ENCODE measurements around the gene GNG13.

GNG13 gene

DNA sequence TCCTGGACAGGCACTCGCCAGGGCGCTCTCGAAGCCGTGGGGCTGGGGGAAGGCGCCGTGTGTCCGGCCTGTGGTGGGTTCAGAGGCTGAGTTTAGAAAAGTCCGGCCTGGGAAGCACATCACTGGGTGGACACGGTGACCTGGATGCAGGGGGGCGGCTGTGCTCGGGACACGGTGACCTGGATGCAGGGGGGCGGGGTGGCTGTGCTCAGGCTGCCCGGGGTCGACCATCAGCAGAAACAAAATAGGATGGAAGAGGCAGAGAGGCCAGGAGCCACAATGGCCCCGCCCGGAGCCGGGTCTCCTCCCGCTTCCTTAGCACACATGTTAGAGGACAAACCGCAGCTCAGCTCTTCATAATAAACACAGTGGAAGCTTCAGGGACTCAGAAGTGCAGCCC lies 43.2 kb upstream of the GNG13 start:
- no peaks in the 10 kb centered on the region for H3K36me3 ChIP-seq (ENCODE audit: control insufficient read depth in 2 of 2, insufficient read depth in 1 of 2, low read length in 2 of 2)
- no peaks in the 10 kb centered on the region for H3K9me3 ChIP-seq (ENCODE audit: control insufficient read depth, insufficient read depth, low read depth, low read length)
- ChIA-PET CTCF (no interaction called here), POLR2A (no interaction called here)
- H3K4me3 ChIP-seq (ENCODE audit: low read depth, low read length) = no peak overlapping the region
- H3K4me1 ChIP-seq (ENCODE audit: control insufficient read depth, insufficient read depth, low read length) = no peaks in the 10 kb centered on the region
- no peak overlapping the region for H3K27ac ChIP-seq (ENCODE audit: extremely low read depth, low read depth, low read length)
- TF ChIP-seq, protein P1, sequence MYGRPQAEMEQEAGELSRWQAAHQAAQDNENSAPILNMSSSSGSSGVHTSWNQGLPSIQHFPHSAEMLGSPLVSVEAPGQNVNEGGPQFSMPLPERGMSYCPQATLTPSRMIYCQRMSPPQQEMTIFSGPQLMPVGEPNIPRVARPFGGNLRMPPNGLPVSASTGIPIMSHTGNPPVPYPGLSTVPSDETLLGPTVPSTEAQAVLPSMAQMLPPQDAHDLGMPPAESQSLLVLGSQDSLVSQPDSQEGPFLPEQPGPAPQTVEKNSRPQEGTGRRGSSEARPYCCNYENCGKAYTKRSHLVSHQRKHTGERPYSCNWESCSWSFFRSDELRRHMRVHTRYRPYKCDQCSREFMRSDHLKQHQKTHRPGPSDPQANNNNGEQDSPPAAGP (tag by site-specific recombination; IDR thresholded peaks at IDR 0.05) = no peak
- TF ChIP-seq, protein P2, sequence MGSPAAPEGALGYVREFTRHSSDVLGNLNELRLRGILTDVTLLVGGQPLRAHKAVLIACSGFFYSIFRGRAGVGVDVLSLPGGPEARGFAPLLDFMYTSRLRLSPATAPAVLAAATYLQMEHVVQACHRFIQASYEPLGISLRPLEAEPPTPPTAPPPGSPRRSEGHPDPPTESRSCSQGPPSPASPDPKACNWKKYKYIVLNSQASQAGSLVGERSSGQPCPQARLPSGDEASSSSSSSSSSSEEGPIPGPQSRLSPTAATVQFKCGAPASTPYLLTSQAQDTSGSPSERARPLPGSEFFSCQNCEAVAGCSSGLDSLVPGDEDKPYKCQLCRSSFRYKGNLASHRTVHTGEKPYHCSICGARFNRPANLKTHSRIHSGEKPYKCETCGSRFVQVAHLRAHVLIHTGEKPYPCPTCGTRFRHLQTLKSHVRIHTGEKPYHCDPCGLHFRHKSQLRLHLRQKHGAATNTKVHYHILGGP (tag by site-specific recombination; IDR thresholded peaks at IDR 0.05) = no peak

DNA sequence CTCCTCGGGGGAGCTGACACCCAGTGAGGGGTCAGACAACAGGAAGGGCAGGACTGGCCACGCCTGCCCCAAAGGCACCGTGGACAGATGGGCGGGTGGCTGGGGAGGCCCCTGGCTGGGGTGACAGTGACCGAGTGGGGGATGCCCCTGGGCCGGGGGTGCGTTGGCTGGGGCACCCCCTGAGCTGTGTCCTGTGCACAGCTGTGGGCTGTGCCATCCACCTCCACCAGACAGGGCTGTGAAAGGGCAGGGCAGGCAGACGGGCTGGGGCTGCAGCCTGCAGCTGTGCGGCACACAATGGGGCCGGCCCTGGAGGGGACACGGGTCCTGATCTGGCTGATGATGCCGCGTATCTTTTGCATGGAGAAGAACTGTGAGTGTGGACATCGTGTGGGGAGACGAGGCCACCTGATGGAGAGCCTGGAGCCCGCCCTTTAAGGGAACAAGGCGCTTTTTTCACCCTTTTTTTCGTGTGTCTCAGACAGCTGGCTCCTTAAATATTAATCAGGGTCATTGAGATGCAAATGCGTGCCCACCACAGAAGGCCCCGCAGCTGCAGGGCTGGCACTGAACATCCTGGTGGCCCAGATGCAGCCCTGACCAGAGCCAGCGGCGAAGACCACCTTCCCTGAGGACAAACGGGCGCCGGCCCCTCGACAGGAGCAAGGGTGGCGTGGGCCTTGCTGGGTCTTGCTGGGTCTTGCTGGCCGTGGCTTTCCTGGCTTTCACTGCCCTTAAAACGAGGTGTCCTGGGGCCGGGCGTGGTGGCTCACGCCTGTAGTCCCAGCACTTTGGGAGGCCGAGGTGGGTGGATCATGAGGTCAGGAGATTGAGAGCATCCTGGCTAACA lies 42.4 kb upstream of the GNG13 start:
- Histone ChIP-seq H3K4me1 (ENCODE audit: control insufficient read depth, insufficient read depth, low read length) (no peaks in the 10 kb centered on the region), H3K9me3 (ENCODE audit: control insufficient read depth, insufficient read depth, low read depth, low read length) (no peaks in the 10 kb centered on the region), H3K4me3 (ENCODE audit: low read depth, low read length) (no peak overlapping the region), H3K27ac (ENCODE audit: extremely low read depth, low read depth, low read length) (no peak overlapping the region), H3K36me3 (ENCODE audit: control insufficient read depth in 2 of 2, insufficient read depth in 1 of 2, low read length in 2 of 2) (no peaks in the 10 kb centered on the region)
- CTCF ChIA-PET = no interaction called here
- TF ChIP-seq KLF9 (tag by site-specific recombination; IDR thresholded peaks at IDR 0.05; ENCODE audit: low read depth) = no peak
- no peak for TF ChIP-seq GLIS1 (tag by site-specific recombination; IDR thresholded peaks at IDR 0.05)
- TF ChIP-seq, protein P3, sequence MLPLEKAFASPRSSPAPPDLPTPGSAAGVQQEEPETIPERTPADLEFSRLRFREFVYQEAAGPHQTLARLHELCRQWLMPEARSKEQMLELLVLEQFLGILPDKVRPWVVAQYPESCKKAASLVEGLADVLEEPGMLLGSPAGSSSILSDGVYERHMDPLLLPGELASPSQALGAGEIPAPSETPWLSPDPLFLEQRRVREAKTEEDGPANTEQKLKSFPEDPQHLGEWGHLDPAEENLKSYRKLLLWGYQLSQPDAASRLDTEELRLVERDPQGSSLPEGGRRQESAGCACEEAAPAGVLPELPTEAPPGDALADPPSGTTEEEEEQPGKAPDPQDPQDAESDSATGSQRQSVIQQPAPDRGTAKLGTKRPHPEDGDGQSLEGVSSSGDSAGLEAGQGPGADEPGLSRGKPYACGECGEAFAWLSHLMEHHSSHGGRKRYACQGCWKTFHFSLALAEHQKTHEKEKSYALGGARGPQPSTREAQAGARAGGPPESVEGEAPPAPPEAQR (tag by site-specific recombination; IDR thresholded peaks at IDR 0.05) = no peak
- TF ChIP-seq, protein P1 (tag by site-specific recombination; IDR thresholded peaks at IDR 0.05) = no peak
- TF ChIP-seq, protein P4, sequence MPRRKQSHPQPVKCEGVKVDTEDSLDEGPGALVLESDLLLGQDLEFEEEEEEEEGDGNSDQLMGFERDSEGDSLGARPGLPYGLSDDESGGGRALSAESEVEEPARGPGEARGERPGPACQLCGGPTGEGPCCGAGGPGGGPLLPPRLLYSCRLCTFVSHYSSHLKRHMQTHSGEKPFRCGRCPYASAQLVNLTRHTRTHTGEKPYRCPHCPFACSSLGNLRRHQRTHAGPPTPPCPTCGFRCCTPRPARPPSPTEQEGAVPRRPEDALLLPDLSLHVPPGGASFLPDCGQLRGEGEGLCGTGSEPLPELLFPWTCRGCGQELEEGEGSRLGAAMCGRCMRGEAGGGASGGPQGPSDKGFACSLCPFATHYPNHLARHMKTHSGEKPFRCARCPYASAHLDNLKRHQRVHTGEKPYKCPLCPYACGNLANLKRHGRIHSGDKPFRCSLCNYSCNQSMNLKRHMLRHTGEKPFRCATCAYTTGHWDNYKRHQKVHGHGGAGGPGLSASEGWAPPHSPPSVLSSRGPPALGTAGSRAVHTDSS (tag by site-specific recombination; IDR thresholded peaks at IDR 0.05) = no peak
- no peak for TF ChIP-seq SETDB1 (IDR thresholded peaks at IDR 0.05; ENCODE audit: insufficient read length, low read length)
- no peak for TF ChIP-seq ZNF426 (tag by site-specific recombination; IDR thresholded peaks at IDR 0.05)
- TF ChIP-seq, protein P5, sequence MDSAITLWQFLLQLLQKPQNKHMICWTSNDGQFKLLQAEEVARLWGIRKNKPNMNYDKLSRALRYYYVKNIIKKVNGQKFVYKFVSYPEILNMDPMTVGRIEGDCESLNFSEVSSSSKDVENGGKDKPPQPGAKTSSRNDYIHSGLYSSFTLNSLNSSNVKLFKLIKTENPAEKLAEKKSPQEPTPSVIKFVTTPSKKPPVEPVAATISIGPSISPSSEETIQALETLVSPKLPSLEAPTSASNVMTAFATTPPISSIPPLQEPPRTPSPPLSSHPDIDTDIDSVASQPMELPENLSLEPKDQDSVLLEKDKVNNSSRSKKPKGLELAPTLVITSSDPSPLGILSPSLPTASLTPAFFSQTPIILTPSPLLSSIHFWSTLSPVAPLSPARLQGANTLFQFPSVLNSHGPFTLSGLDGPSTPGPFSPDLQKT (IDR thresholded peaks at IDR 0.05; ENCODE audit: borderline replicate concordance, low read depth, low read length) = no peak
- TF ChIP-seq, protein P6, sequence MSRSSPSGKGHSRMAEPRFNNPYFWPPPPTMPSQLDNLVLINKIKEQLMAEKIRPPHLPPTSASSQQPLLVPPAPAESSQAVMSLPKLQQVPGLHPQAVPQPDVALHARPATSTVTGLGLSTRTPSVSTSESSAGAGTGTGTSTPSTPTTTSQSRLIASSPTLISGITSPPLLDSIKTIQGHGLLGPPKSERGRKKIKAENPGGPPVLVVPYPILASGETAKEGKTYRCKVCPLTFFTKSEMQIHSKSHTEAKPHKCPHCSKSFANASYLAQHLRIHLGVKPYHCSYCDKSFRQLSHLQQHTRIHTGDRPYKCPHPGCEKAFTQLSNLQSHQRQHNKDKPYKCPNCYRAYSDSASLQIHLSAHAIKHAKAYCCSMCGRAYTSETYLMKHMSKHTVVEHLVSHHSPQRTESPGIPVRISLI (tag by site-specific recombination; IDR thresholded peaks at IDR 0.05) = no peak
- POLR2A ChIA-PET = no interaction called here

Measured in HEK293 (cell line).